NB4 (cell line): ENCODE results near the gene ZNF569.

ENCODE experiments used
- DNase-seq: peaks from one replicate; pipeline ENCODE4 v3.0.0; 2010; ENCODE audit warnings: low read depth
- H3K4me3 ChIP-seq: one replicate; pipeline ENCODE4 v1.5.1; 2011; ENCODE audit warnings: mild to moderate bottlenecking, low read depth, low read length, moderate library complexity
- CTCF ChIP-seq: IDR thresholded peaks from one replicate; pipeline ENCODE4 v1.5.1; 2012; ENCODE audit warnings: low read depth, low read length
- MAX ChIP-seq: IDR thresholded peaks from 2 replicates; pipeline ENCODE4 v1.6.1; 2011; ENCODE audit warnings: low read depth, low read length
- MYC ChIP-seq: IDR thresholded peaks from 2 replicates; pipeline ENCODE4 v1.6.1; 2011; ENCODE audit warnings: low read depth, low read length
- POLR2A ChIP-seq: IDR thresholded peaks from 2 replicates; pipeline ENCODE4 v1.6.1; 2011; ENCODE audit warnings: mild to moderate bottlenecking; ENCODE audit not compliant: insufficient read length; ENCODE audit errors: extremely low read depth

Gene ZNF569

GRCh38 chr19:37506387-37507166 lies 39.3 kb upstream of the ZNF569 start, which contains the start of gene ZNF793:
ZNF793 (plus strand) TSS chr19:37506939; CDS start chr19:37523440, 16,501 bp downstream.
- DNase-seq: no peak
- TF ChIP-seq MYC: no peak
- no peak for TF ChIP-seq POLR2A
- no peak for TF ChIP-seq MAX
- TF ChIP-seq CTCF: no peak
- H3K4me3 ChIP-seq: no peak within 1 kb of the TSS

- TF ChIP-seq MAX (no peak), CTCF (no peak), POLR2A (no peak)
- DNase-seq: no peak
- no peak overlapping the region for H3K4me3 ChIP-seq
Observed at GRCh38 chr19:37505958-37506386, 38.7 kb upstream of the ZNF569 start.

- no peak for DNase-seq
- H3K4me3 ChIP-seq: no peak overlapping the region
- TF ChIP-seq MAX (no peak), MYC (no peak), CTCF (no peak), POLR2A (no peak)
Observed at GRCh38 chr19:37492213-37492612, 25.0 kb upstream of the ZNF569 start.

- TF ChIP-seq MAX: no peak
- no peak for TF ChIP-seq CTCF
- no peak for TF ChIP-seq MYC
- no peak for DNase-seq
- H3K4me3 ChIP-seq: no peak overlapping the region
Observed at GRCh38 chr19:37484406-37485168, 17.3 kb upstream of the ZNF569 start.

- no peak for TF ChIP-seq MAX
- TF ChIP-seq POLR2A: no peak
- TF ChIP-seq MYC: no peak
- no peak for TF ChIP-seq CTCF
- H3K4me3 ChIP-seq: no peak overlapping the region
- DNase-seq: no peak
Observed at GRCh38 chr19:37472165-37472564, 4.9 kb upstream of the ZNF569 start.
